Measurements from ENCODE around the gene PRKCA. TPM values are rescaled to one million over a fixed set of nuclear protein-coding genes. Genes with fewer than 3 reads are reported as not detected.

PRKCA gene
- total RNA-seq, 4 donors from 2014 or later: 24.5 to 61.9 (median 40.8) TPM

GRCh38 chr17:66629762-66630161, 327.3 kb downstream of the PRKCA start:
- TF ChIP-seq POLR2A (IDR thresholded peaks at IDR 0.05; ENCODE audit: low read depth) (no peak), POLR2AphosphoS5 (IDR thresholded peaks at IDR 0.05) (no peak), CTCF (IDR thresholded peaks at IDR 0.05) (no peak), EP300 (IDR thresholded peaks at IDR 0.05) (no peak)
- Histone ChIP-seq H3K9me3 (no peaks in the 10 kb centered on the region), H3K36me3 (no peaks in the 10 kb centered on the region), H3K27me3 (no peaks in the 10 kb centered on the region), H3K27ac (replicated peaks in 1 of 4) (peak overlapping the region in 1 of 4 donors; percentile 24), H3K4me1 (peaks cover 0 to 41% (median 30%) of the 10 kb centered on the region in 4 donors), H3K4me3 (no peak overlapping the region)
- 80% methylated on average over 3 of the region's 3 CpGs for WGBS
- intact Hi-C loops (cut with DNase I): no loop called here
- no peak for DNase-seq (ENCODE audit: extremely low spot score)

GRCh38 chr17:66630379-66630778, 328.0 kb downstream of the PRKCA start:
- WGBS: 92% methylated on average over 2 of the region's 2 CpGs
- no peak overlapping the region for H3K27ac ChIP-seq (replicated peaks in 1 of 4)

GRCh38 chr17:66630828-66631472, 328.5 kb downstream of the PRKCA start:
- H3K9me3 ChIP-seq: no peaks in the 10 kb centered on the region
- WGBS: 78% methylated on average over 3 of the region's 3 CpGs
- DNase-seq (ENCODE audit: extremely low spot score): no peak
- TF ChIP-seq POLR2A (IDR thresholded peaks at IDR 0.05; ENCODE audit: low read depth): no peak
- no peaks in the 10 kb centered on the region for H3K36me3 ChIP-seq
- no peak overlapping the region for H3K27ac ChIP-seq (replicated peaks in 1 of 4)
- intact Hi-C loops (cut with DNase I): no loop called here
- H3K27me3 ChIP-seq: no peaks in the 10 kb centered on the region
- H3K4me1 ChIP-seq: peaks cover 0 to 50% (median 34%) of the 10 kb centered on the region in 4 donors
- no peak overlapping the region for H3K4me3 ChIP-seq

More at GRCh38 chr17:66630379-66630778, 328.0 kb downstream of the PRKCA start:
- H3K4me1 ChIP-seq: peaks cover 0 to 44% (median 30%) of the 10 kb centered on the region in 4 donors
- H3K9me3 ChIP-seq: no peaks in the 10 kb centered on the region
- no peak for TF ChIP-seq POLR2AphosphoS5 (IDR thresholded peaks at IDR 0.05)
- TF ChIP-seq CTCF (IDR thresholded peaks at IDR 0.05): no peak
- no peak for TF ChIP-seq EP300 (IDR thresholded peaks at IDR 0.05)
- TF ChIP-seq POLR2A (IDR thresholded peaks at IDR 0.05; ENCODE audit: low read depth): no peak
- DNase-seq (ENCODE audit: extremely low spot score): no peak
- no peak overlapping the region for H3K4me3 ChIP-seq
- no peaks in the 10 kb centered on the region for H3K36me3 ChIP-seq
- intact Hi-C loops (cut with DNase I): no loop called here
- H3K27me3 ChIP-seq: no peaks in the 10 kb centered on the region

GRCh38 chr17:66632731-66633130, 330.3 kb downstream of the PRKCA start:
- Histone ChIP-seq H3K9me3 (no peaks in the 10 kb centered on the region), H3K4me3 (no peak overlapping the region), H3K27ac (replicated peaks in 1 of 4) (no peak overlapping the region), H3K36me3 (no peaks in the 10 kb centered on the region), H3K4me1 (peaks cover 0 to 53% (median 34%) of the 10 kb centered on the region in 4 donors), H3K27me3 (no peaks in the 10 kb centered on the region)
- intact Hi-C loops (cut with DNase I): no loop called here
- DNase-seq (ENCODE audit: extremely low spot score): no peak
- WGBS: 93% methylated on average over 3 of the region's 3 CpGs
- TF ChIP-seq CTCF (IDR thresholded peaks at IDR 0.05) (no peak), EP300 (IDR thresholded peaks at IDR 0.05) (no peak), POLR2A (IDR thresholded peaks at IDR 0.05; ENCODE audit: low read depth) (no peak), POLR2AphosphoS5 (IDR thresholded peaks at IDR 0.05) (no peak)

- intact Hi-C loops (cut with DNase I): no loop called here
- Histone ChIP-seq H3K4me1 (peaks cover 0 to 48% (median 27%) of the 10 kb centered on the region in 4 donors), H3K4me3 (no peak overlapping the region), H3K27ac (replicated peaks in 1 of 4) (no peak overlapping the region), H3K27me3 (no peaks in the 10 kb centered on the region), H3K36me3 (no peaks in the 10 kb centered on the region), H3K9me3 (no peaks in the 10 kb centered on the region)
- no peak for DNase-seq (ENCODE audit: extremely low spot score)
- TF ChIP-seq CTCF (IDR thresholded peaks at IDR 0.05) (no peak), EP300 (IDR thresholded peaks at IDR 0.05) (peak; percentile 14)
- 80% methylated on average over 3 of the region's 3 CpGs for WGBS
These were observed 331.0 kb downstream of the PRKCA start for GRCh38 chr17:66633317-66633965.
